NCI-H187 treated with DMSO at 0.1 percent for 48 hours (cell line): ENCODE results near the gene NHSL2.

ENCODE experiments used
- DNase-seq: peaks from one replicate; lab custom pipeline; 2025; lab: John Stamatoyannopoulos, UW

The NHSL2 gene

DNA sequence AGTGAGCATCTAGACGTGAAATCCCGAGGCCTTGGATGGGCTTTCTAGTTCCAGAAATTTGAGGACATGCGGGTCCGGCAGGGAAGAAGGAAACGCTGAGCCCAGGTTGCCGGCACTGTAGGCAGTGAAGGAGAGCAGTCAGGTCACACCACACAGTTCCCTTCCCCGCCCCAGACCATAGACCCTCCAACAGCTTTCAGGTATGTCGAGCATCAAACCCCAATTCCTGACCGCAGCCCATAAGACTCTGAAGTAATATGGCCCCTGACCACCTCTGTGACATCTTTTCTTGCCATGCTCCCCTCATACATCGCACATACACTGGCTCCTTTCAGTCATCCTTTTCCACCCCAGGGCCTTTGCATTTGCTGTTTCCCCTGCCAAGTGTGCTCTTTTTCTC lies 198.0 kb downstream of the NHSL2 start:
- no peak for DNase-seq

DNA sequence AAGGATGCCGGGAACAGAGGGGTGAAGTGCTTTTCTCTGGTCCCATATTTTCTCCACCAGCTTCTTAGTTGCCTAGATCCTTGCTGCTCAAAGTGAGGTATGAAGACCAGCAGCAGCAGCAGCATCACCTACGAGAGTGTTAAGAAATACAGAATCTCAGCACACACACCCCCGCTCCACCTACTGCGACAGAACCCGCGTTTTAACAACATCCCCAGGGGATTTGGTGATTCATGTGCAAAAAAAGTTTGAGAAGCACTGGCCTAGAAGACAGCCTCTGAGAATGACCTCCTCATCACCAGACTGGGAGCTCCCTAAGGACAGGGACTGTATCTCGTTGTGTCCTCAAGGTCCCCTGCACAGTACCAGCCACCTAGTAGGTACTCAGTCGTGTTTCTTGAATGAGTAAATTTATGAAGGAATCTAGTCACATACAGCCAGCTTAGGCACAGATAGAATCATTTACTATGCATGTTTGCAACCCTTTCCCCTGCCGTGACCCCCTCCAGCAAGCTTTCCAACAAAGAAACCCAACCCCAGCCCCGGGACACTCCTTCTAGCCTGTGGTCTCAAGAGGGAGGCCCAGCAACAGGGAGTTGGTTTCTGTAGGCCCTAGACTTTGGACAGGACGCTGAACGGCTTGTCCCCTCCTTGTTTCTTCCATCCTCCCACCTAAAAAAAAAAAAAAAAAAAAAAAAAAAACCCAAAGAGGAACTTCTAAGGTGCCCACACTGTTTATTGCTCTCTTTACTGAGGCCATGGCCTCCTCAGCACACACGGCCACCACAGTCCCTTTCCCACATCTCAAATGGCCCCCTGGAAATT lies 199.6 kb downstream of the NHSL2 start:
- no peak for DNase-seq

DNA sequence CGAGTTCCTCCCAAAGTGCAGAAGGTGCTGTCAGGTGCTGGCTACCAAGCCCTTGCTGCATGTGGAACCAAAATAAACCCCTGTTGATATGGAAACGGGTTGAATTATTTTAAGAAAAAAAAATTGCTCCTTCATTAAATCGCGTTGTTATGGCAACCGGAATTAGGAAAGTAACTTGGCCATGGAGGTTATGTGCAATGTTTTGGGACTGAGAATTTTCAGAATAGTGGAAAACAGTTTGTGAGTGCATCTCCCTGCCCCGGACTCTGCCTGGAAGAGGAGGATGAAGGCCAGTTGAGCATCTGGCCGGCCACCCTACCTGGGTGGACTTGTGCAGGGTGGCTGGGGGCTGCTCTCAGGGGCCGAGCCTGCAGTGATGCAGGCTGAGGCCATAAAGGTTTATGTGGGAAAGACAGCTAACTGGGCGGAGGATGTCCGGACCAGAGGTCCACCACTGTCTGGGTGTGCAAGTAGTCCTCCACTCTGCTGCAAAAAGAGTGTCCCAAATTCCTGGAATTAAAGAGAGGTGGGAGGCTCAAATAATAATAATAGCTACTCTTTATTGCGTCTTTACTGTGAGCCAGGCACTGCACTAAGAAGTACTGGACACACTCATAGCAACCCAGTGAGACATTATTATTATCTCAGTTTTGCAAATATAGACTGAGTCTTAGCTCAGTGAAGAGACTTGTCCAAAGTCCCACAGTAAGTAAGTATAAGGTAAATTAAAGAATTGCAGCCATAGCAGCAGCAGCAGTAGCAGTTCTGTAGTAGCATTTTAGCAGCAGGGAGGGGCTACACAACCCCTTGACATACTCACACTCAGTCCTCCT lies 200.4 kb downstream of the NHSL2 start:
- no peak for DNase-seq

DNA sequence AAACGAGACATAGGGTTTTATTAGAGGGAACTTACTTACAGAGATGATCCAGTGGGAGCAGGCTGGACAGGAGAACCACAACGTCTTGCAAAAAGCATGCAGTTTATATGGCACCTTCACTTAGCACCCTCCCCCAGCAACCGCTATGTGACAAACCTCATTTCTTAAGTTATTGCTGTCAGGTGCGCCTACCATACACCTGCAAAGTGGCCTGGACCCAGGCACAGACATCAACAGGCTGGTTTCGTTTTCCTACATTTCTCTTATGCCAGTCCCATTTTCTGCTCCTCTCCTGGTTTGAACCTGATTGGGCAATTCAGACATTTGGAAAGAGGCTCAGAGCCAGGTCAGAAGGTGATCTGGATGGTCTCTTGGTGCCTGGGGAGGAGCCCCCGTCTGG lies 202.8 kb downstream of the NHSL2 start:
- DNase-seq: no peak

DNA sequence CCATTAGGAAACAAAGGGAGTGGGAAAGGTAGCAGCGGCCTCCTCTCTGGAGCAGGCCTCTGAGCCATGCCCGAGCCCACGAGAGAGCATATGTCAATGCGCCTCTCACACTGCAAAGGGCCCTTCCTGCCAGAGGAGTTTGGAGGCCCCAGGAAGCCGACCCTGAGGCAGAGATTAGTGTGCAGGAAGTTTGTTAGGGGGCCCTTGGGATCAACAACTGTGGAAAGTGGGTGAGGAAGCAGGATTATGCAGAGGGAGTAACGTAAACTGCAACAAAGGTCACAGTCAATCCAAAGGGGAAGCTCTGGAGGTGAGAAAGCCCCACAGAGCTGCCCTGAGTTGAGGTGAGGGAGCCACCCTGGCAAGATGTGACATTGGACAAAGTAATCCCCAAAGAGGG lies 203.7 kb downstream of the NHSL2 start:
- DNase-seq: no peak

DNA sequence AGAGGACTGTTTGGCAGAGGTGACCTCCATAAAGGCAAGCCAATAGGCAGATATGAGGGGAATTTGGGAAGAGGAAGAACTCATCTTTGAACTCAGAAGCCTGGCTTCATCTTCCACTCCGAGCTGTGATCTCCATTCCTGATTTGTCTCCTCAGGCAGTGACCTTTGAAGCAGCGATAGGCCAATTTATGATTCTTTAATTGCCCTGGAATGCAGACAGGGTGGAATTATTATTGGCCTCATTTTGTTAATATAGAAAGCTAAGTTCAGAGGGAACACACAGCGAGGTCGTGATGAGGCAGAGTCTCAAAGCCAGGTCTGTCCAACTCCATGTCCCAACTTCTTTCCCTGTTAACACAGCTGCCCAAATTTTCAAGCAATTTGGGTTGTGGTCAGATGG lies 204.2 kb downstream of the NHSL2 start:
- no peak for DNase-seq

DNA sequence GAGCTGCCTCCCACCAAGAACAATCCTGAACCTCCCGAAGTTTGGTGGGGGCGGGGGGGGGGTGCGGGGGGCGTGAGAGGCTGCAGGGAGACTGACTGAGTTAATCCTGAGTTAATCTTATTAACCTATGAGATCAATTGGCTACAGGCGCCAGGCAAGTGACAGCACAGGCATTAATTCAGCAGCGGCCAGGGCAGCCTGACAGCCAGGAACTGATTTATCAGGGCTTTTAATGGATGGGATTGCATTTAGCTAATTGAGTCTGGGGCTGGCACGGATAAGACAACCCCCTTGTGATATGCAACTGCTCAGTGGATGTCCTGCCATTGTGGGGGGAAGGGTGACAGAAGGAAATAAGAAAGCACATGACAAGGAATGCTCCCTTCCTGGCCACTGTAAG lies 204.7 kb downstream of the NHSL2 start:
- no peak for DNase-seq

DNA sequence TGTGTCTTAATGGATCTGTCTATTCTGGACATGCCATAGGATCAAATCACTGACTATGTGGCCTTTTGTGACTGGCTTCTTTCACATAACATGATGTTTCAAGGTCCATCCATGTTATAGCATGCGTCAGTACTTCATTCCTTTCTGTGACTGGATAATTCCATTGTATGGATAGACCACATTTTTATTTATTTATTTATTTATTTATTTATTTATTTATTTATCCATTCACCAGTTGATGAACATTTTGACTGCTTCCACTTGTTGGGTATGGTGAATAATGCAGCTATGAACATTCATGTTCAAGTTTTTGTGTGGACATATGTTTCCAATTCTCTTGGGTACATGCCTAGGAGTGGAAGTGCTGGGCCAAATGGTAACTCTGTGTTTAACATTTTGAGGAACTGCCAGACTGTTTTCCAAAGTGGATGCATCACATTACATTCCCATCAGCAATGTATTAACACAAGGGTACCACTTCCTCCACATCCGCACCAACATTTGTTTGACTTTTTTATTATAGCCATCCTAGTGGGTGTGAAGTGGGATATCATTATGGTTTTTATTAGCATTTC lies 207.1 kb downstream of the NHSL2 start:
- no peak for DNase-seq

DNA sequence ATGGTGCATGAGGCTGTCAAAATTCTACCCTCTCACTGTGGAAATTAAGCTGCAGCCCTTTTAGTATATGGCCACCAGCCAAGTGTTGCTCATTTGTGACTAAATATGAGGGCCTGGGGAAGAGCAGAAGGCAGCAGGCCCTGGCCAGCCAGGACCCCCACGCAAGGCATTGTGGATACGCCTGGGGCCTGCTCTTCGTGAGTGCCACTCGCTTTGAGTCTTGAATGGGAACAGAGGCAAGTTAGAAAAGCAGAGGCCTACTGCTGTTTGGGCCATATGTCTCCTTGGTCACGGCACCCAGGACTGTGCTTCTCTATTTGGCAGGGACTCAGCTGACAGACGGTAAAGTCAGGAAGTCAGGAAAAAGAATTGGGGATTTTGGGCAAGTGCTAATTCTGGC lies 210.2 kb downstream of the NHSL2 start:
- no peak for DNase-seq

DNA sequence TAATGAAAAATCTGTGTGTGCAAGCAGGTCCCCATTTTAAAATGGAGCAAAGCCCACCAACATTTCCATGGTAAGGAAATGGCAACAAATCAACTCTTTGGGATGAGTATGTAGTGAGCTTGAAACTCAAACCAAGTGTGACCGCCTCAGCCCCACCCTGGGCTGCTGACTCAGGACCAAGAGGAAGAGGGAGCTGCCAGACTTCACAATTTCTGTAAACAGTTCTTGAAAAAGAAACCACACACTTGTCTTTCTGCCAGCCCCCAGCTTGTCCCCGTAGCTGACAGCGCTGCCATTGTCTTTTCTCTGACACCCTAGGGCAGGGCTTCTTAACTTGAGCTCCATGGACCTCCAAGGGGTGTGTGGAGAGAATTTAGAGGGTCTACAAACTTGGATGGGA lies 210.7 kb downstream of the NHSL2 start:
- DNase-seq: no peak

DNA sequence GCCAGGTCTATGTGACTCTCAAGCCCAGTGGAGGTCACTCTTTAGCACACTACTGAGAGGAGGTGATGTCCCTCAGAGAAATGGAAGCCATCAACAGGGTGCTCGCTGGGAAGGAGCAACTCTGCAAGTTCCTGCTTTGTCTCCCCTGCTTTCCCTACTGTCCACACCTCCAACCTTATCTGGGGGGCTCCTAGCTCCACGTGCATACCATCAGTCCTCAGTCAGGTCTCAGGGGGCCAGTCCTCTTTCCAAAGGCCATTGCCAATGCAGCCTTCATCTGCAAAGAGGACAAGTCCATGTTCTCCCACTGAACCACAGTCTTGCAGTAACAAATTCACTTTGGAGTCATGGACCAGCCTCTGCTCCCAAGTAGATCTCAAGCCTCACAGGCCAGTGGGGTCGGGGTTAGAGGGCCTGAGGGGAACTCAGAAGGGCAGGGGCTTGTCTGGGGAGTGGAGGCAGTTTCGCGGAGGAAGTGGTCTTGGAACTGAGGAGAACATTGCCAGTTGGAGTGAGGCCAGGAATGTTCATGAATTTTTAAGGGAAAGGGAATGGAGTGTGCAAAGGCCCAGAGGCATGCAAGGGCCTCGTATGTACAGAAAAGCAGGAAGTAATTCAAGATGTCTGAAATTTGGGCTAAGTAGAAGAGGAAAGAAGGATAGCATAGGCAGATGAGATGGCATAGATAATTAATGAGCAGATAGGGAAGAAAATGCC lies 212.1 kb downstream of the NHSL2 start:
- no peak for DNase-seq

DNA sequence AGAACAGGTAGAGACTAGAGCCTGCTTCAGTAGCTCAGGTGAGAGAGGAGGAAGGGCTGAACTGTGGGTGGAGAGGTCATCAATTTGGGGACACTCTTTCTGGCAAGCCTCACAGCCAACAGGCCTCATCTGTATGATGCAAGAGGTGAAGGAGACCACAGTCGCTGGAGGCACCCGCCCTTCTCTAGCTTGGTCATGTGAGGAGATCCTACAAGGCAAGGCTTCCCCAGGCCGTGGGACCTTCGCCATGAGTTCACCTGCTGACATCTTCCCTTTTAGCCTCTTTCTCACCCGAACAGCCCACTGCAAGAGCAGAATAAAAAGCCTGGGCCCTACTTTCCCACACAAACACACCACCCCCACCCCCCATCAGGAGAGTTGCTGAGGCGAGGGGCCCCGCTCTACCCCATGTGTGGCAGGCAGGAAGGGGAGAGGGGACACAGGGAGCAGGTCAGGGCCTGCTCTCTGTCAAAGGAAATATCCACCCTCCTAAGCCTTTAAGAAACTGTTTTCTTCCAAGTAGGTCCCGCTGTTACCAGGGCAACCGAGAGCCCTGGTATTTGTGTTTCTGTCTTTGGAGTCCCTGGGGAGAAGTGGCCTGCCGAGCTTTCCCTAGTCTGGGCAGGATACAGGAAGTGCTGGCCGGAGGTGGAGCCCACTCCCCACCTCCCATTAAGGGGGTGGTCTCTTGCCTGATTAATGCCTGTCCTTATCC lies 213.0 kb downstream of the NHSL2 start:
- DNase-seq: no peak

DNA sequence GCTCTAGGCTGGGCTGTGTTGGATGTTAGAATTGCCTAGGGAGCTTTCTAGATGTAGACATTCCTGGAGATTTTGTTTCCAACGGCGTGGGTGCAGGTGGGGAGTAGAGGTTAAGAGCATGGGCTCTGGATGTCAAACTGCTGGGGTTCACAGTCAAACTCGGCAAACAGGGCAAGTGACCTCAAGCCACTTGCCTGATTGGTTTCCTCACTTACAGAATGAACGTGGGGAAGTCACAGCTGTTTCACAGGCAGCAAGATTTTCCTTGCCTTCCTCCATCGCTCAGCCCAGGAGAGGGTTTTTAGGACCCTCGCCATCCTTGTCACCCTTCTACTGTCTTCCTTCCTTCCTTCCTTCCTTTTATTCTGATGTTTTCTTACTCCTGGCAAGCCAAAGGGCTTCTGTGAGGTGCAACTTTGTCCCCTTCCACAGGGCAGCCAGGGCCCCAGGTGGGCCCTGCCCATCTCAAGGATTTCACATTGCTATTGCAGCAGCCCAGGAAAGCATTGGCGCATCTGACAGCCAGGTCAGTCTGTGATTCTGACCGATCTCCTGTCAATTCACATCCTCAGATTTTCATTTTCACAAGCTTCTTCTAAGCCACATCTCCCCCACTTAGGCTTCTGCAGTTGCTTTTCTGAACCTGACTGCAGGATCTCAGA lies 214.0 kb downstream of the NHSL2 start:
- DNase-seq: no peak

DNA sequence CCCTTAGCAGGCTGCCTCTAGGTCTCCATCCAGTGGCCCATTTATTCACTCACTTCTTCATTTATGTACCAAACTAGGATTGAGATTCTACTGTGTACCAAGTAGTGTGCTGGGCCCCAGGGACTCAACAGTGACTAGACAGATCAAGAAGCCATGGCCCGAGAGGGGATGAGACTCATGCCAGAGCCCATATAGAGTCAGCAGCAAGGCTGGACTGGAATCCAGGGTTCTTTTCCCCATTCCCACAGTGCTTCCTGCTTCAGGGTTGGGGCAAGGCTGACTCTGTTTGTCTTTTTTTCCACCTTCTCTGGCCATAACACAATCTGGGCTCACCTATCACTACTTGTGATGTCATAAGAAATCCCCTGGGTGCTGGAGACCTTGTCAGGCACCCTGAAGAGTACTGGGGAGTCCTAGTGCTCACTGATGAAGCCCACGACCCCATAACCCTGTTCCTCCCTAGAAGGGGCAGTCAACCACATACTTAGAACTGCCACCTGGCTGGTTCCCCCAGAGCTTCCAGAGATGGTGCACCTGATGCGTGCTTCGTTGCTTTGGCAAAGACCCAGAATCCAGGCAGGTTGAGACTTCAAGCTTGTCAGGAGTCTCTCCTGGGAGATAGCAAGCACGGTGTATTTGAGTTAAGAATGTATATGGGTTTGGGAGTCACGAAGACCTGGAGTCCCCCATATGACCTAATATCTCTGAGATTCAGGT lies 214.8 kb downstream of the NHSL2 start:
- no peak for DNase-seq

DNA sequence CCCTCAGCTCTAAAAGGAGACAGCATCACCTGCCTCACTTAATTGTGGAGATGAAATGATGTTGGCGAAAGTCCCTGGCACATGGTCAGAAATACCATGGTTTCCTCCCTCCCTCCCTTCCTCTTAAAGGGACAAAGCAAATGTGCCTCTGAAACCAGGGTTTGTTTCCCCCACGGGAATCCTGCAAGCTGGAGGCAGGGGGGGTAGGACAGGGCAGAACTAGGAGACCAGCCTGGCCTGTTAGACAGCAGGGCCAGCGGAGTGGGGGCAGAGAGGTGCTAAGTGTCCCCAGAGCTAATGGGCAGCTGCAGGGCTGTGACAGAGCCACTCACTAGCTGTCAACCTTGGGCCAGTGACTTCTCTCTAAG lies 215.4 kb downstream of the NHSL2 start:
- no peak for DNase-seq

DNA sequence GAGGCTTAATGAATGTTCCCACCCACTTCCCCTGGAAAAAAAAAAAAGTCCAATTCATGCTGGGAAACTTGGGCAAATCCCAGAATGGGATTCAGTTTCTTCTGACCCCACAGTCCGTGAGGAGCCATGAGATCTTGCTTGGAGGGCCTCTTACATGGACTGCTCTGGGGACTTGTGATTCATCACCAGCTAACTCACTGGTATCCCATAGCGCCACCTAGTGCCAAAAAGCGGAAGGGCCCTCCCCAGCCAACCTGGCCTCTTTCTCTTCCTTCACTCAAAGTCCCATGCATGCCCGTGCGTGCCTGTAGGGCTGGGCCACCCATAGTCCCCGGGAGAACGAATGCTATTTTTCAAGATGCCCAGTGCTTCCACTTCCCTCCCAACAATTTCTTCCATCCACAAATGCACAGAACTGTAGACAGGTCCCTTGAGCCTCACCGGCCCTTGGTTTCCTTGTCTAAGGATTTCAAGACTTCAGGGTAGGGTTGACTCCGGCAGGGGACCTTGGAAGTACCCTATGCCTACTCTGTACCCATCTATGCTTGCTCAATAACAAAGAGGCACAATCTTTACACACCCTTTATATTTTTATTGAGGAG lies 216.0 kb downstream of the NHSL2 start:
- peak; percentile 11 for DNase-seq

DNA sequence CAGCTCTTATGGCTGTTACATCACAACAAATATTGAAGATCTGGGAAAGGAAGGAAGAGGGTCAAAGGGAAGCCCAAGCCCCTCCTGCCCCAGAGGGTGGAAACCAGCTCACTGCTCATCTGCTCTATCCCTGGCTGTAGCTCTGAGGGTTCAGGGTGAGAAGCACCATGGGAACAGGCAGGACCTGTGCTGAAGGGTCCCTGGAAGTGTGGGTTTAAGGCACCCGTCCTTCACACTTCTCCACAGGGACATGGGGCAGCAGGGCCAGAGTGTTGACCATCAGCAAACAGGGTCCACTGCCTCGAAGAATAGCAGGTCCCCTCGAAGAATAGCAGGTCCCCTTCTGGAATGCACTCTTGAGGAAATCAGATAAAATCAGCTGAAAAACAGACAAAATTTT lies 216.7 kb downstream of the NHSL2 start:
- DNase-seq: no peak

DNA sequence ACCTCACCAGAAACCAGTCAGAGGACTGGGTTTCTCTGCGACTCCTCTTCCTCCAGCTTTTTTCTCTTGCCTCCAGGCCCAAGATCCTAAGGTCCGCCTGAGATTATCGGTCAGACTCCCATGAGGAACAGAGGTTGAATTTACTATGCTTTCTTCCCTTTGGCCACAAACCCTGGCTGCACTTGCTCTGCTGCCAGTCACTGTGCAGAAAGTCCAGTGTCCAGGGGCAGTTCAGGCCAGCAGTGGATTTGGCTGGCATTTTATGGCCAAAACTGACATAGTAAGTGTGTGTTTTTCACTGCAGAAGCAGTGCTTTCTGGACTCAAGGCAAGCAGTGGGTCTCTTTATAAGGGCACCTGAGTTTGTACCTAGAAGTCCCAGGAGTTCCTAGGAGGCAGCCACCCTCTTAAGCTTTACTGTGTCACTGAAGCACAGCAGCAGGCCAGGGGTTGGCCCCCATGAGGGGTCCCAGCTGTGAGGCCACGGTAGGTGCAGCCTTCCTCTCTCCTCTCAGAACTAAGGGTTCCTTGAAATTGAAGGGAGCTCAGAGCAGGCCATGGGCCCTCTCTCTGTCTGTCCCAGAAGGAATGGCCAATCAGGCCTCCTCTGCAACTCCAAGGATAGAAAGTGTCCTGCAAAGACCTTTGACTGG lies 217.7 kb downstream of the NHSL2 start:
- DNase-seq: no peak

DNA sequence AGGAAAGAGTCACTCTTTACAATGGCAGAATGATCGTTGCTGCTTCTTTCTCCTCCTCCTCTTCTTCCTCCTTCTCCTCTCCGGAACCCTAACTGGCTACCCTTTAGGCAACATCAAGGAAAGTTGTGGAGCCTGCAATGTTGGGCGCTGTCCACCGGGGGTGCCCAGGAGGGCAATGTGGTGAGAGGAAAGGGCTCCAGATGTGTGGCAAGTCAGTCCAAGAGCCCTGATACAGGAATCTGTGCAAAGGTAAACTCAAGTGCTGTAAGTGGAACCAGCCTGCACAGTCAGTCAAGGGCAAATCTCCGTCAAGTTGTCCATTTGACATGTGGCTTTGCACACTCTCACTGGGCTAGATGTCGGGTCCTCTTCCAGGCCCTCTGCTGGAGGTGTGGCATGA lies 218.2 kb downstream of the NHSL2 start:
- no peak for DNase-seq

DNA sequence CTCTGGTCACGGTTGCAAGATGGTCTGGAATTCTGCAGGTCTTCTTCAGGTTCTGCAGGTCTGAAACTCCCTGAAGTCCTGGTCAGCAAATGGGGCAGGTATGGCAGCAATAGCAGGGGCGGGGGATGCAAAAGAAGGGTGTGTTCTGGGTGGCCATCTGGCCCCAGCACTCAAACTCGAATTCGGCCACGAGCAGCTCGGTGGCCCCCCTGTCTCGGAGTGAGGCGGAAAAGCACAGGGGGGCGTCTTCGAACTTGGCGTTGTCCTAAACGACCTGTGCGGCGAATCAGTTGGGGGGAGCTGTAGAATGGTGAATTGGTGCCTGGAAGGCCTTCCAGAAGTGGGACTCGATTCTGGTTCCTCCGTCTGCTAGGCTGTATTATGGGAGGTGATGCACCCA lies 219.0 kb downstream of the NHSL2 start:
- DNase-seq: no peak
